Measurements from ENCODE around the gene CHN1. TPM values are rescaled to one million over a fixed set of nuclear protein-coding genes. Genes with fewer than 3 reads are reported as not detected.

CHN1 gene
- total RNA-seq, 1 donor from 2014 or later = 32.7 TPM

DNA sequence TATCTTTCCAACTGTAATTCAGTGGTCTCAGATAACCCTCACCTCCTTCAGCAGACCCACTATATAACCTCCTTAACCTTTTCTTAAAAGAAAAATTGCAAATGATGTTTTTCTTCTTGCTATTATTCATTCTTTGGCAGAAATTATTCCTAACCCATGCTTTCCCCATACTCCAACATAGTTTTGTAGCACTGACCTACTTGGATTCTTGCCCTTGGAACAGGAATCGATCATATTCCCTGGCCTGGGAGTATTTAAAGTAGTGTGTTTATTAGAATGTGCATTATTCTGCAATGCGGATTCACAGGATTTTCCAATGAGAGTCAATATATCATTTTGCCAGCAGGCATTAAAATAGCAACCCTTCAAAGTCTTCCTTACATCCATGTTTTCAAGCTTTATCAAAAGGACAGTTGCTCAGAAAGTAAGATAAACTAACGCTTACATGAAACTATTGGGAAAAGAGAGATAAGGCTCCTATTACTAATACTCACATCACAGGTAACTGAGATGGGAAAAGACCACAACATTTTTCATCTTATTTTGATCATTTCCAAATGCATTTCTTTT is 37.4 kb downstream of the CHN1 start:
- Mint-ChIP-seq H3K9me3 (peaks cover 5% of the 10 kb centered on the region), H3K4me1 (peaks cover 58% of the 10 kb centered on the region), H3K27me3 (ENCODE audit: low read depth) (no peaks in the 10 kb centered on the region), H3K36me3 (peaks cover 9% of the 10 kb centered on the region), H3K27ac (peak overlapping the region; percentile 84), H3K4me3 (no peak overlapping the region)
- DNase-seq (ENCODE audit: low spot score in 2 of 2, unreplicated experiment in 2 of 2) = no peak
- TF ChIP-seq, protein P1, sequence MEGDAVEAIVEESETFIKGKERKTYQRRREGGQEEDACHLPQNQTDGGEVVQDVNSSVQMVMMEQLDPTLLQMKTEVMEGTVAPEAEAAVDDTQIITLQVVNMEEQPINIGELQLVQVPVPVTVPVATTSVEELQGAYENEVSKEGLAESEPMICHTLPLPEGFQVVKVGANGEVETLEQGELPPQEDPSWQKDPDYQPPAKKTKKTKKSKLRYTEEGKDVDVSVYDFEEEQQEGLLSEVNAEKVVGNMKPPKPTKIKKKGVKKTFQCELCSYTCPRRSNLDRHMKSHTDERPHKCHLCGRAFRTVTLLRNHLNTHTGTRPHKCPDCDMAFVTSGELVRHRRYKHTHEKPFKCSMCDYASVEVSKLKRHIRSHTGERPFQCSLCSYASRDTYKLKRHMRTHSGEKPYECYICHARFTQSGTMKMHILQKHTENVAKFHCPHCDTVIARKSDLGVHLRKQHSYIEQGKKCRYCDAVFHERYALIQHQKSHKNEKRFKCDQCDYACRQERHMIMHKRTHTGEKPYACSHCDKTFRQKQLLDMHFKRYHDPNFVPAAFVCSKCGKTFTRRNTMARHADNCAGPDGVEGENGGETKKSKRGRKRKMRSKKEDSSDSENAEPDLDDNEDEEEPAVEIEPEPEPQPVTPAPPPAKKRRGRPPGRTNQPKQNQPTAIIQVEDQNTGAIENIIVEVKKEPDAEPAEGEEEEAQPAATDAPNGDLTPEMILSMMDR (IDR thresholded peaks at IDR 0.05; ENCODE audit: unreplicated experiment) = no peak

DNA sequence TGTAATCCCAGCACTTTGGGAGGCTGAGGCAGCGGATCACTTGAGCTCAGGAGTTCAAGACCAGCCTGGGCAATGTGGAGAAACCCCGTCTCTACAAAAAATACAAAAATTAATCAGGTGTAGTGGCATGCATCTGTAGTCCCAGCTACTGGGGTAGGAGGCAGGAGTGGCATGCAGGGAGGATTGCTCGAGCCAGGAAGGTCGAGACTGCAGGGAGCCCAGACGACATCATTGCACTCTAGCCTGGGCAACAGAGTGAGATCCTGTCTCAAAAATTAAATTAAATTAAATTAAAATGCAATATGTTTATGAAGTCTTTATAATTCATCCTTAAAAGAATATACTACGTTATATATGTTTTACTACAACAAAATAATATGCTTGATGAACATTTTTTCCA is 38.1 kb downstream of the CHN1 start:
- peaks cover 9% of the 10 kb centered on the region for H3K36me3 Mint-ChIP-seq
- H3K4me1 Mint-ChIP-seq = peaks cover 53% of the 10 kb centered on the region
- H3K27me3 Mint-ChIP-seq (ENCODE audit: low read depth) = no peaks in the 10 kb centered on the region
- peaks cover 5% of the 10 kb centered on the region for H3K9me3 Mint-ChIP-seq
- TF ChIP-seq, protein P1 (IDR thresholded peaks at IDR 0.05; ENCODE audit: unreplicated experiment) = no peak
- no peak overlapping the region for H3K4me3 Mint-ChIP-seq
- H3K27ac Mint-ChIP-seq = peak overlapping the region; percentile 25
- DNase-seq (ENCODE audit: low spot score in 2 of 2, unreplicated experiment in 2 of 2) = no peak

DNA sequence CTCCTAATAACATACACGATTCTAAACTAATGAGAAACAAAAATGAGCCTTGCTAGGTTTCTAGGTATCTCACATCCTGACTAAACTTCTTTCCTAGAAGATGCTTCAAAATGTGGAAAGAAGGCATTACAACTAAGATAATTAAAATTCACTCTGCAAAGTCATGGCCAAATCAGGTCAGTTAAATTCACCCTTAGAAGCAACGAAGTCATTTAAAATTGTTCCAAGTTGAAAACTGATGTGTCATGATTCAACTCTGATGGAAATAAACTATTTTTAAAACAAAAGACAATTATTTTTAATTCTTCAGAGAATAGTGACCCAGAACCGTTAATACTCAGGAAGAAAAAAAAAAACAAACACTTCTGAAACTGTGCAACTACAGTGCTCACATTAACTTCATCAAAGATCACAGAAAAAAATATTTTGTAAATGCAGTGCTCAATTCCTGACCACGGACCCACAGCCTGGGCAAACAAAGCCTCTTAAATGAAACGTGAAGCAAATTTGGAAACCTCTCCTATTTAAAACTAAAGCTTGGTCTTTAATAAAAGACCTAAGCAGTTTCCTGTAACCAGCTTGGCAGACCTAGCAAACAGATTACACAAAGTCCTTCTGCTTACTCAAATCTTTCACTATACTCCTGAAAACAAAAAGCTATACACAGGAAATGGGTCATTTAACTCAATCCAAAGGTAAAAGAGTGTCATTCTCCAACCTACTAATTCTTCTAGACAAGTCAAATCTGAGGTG is 39.0 kb downstream of the CHN1 start:
- H3K27ac Mint-ChIP-seq = peak overlapping the region; percentile 93
- H3K27me3 Mint-ChIP-seq (ENCODE audit: low read depth) = no peaks in the 10 kb centered on the region
- no peak for DNase-seq (ENCODE audit: low spot score in 2 of 2, unreplicated experiment in 2 of 2)
- H3K4me1 Mint-ChIP-seq = peaks cover 50% of the 10 kb centered on the region
- peaks cover 5% of the 10 kb centered on the region for H3K36me3 Mint-ChIP-seq
- TF ChIP-seq, protein P1 (IDR thresholded peaks at IDR 0.05; ENCODE audit: unreplicated experiment) = no peak
- peaks cover 5% of the 10 kb centered on the region for H3K9me3 Mint-ChIP-seq
- no peak overlapping the region for H3K4me3 Mint-ChIP-seq

DNA sequence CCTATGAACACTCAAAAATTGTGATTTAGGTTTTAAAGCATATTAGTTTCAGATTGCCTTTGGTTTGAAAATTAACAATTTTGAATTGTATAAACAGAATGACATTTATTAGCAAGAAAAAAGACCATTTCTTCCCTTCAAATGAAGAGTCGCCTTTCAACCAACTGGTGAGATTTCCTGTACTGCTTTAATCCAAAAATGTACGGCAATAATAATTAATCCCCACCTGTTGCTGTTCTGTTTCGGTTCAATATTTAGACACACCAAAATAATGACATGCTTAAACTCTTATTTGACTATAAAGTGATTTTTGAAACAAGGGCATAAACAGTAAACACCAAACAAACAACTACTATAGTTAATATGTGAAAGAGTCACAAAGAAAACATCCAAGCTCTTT is 39.6 kb downstream of the CHN1 start:
- TF ChIP-seq, protein P1 (IDR thresholded peaks at IDR 0.05; ENCODE audit: unreplicated experiment) = no peak
- Mint-ChIP-seq H3K27ac (peak overlapping the region; percentile 93), H3K27me3 (ENCODE audit: low read depth) (no peaks in the 10 kb centered on the region), H3K36me3 (peaks cover 3% of the 10 kb centered on the region), H3K4me1 (peaks cover 50% of the 10 kb centered on the region), H3K4me3 (no peak overlapping the region), H3K9me3 (peaks cover 5% of the 10 kb centered on the region)
- DNase-seq (ENCODE audit: low spot score in 2 of 2, unreplicated experiment in 2 of 2) = no peak

DNA sequence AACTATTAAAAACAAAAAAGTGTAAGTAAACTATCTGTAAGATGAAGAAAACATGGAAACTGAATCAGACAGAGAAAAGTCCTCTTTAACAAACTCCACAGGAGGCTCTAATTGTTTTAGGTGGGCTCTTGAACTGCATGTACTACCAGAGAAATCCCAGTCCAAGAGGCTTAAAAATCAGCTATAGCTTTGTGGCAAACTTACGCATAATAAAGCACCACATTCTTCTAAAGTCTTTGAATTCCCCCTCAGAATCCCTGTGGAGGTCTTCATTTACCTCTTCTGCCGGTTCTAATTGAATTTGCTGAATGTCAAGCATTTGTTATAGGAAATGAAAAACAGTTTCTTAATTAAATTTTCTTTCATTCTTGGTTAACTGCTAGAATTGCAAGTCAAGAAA is 40.8 kb downstream of the CHN1 start:
- Mint-ChIP-seq H3K27me3 (ENCODE audit: low read depth) (no peaks in the 10 kb centered on the region), H3K4me3 (no peak overlapping the region), H3K36me3 (no peaks in the 10 kb centered on the region), H3K27ac (peak overlapping the region; percentile 25), H3K4me1 (peaks cover 53% of the 10 kb centered on the region), H3K9me3 (no peaks in the 10 kb centered on the region)
- TF ChIP-seq, protein P1 (IDR thresholded peaks at IDR 0.05; ENCODE audit: unreplicated experiment) = no peak
- no peak for DNase-seq (ENCODE audit: low spot score in 2 of 2, unreplicated experiment in 2 of 2)
